ENCODE results near the gene DUS1L.

DNA sequence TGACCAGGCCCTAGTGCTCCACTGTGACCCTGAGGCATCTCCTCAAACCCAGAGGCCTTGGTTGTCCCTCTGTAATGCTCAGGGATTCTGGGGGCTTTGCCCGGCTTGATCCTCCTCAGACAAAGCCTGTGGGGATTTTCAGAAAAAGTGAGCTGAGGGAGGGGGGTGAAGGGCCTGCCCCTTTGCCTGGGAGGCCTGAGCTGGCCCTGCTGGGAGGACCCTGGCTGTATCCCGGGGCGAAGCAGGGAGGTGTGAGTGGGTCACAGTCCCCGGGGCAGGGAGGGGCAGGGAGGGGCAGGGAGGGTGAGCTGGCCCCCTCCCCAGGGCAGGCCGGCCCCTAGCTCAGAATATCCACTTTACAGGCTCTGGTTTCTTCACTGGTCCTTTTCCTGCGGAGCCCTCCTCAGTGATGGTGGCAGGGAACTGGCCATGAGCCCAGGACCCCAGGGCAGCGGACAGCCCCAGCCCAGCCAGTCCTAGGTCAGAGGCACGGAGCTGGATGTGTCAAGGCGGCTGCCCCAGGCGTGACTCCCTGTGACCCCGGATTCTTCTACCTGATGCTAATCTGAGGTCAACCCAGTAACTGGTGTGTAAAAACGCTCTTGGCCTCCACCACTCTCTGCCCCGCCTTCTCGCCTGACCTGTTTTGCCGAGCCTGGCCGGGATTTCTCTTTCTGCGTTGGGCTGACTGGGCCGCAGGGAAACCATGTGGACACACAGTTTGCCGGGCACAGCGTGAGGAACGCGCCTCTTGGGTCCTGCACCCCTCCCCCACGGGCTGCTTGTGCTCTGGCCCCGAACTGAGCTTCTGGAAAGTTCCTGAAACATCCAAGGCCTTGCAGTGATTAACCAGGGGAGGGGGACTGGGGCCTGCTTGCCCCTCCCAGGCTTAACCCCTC is 38.2 kb upstream of the DUS1L start:
- TF ChIP-seq CTCF (IDR thresholded peaks at IDR 0.05; ENCODE audit: low read depth, low read length) (no peak), POLR2A (IDR thresholded peaks at IDR 0.05; ENCODE audit: extremely low read depth, insufficient read length) (no peak), MAX (IDR thresholded peaks at IDR 0.05; ENCODE audit: low read depth, low read length) (no peak)
